ENCODE measurements around the gene C16orf92.

- TF ChIP-seq, protein P1, sequence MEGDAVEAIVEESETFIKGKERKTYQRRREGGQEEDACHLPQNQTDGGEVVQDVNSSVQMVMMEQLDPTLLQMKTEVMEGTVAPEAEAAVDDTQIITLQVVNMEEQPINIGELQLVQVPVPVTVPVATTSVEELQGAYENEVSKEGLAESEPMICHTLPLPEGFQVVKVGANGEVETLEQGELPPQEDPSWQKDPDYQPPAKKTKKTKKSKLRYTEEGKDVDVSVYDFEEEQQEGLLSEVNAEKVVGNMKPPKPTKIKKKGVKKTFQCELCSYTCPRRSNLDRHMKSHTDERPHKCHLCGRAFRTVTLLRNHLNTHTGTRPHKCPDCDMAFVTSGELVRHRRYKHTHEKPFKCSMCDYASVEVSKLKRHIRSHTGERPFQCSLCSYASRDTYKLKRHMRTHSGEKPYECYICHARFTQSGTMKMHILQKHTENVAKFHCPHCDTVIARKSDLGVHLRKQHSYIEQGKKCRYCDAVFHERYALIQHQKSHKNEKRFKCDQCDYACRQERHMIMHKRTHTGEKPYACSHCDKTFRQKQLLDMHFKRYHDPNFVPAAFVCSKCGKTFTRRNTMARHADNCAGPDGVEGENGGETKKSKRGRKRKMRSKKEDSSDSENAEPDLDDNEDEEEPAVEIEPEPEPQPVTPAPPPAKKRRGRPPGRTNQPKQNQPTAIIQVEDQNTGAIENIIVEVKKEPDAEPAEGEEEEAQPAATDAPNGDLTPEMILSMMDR (IDR thresholded peaks at IDR 0.05; ENCODE audit: poor library complexity, severe bottlenecking) = no peak
- no peak for TF ChIP-seq EZH2 (IDR thresholded peaks at IDR 0.05; ENCODE audit: borderline replicate concordance, insufficient read depth, low read length, poor library complexity, severe bottlenecking)
Observed at GRCh38 chr16:29993191-29993902, 29.7 kb upstream of the C16orf92 start.
